ENCODE results near the gene FHOD1. TPM values are rescaled to one million over a fixed set of nuclear protein-coding genes. Genes with fewer than 3 reads are reported as not detected.

Gene FHOD1
- total and polyA plus RNA-seq, 2 of the 4 experiments (the other 2 are of a cell fraction), result 13.8 to 64.0 TPM

- Histone ChIP-seq H3K4me3 (ENCODE audit: insufficient read depth, low read depth, low read length) (peak overlapping the region; percentile 89), H2AFZ (replicated peaks; ENCODE audit: low read length, poor library complexity) (peak overlapping the region; percentile 90), H3K4ac (ENCODE audit: low read depth, low read length) (peak overlapping the region; percentile 46), H2BK20ac (ENCODE audit: low read depth, low read length) (no peak overlapping the region), H4K20me1 (ENCODE audit: insufficient read depth, low read length) (no peaks in the 10 kb centered on the region; the same call in 1 of the 2 replicates), H2BK120ac (ENCODE audit: low read depth, low read length) (no peak overlapping the region), H2BK15ac (ENCODE audit: low read depth, low read length) (peak overlapping the region; percentile 26; the same call in 1 of the 3 replicates), H3K14ac (replicated peaks; ENCODE audit: low read depth, low read length) (peak overlapping the region; percentile 71), H3K4me1 (ENCODE audit: control insufficient read depth, insufficient read depth, low read length) (peaks cover 44% of the 10 kb centered on the region), H4K8ac (ENCODE audit: low read depth in 2 of 2, low read length in 2 of 2) (peak overlapping the region; percentile 38 to 61; a peak in 2 of 4 replicates), H2BK5ac (ENCODE audit: low read depth, low read length, poor library complexity, severe bottlenecking) (peak overlapping the region; percentile 87), H3K23ac (ENCODE audit: low read depth, low read length) (no peak overlapping the region), H3K9me1 (ENCODE audit: insufficient read depth, low read length) (peaks cover 31% of the 10 kb centered on the region), H3K79me1 (ENCODE audit: low read depth in 1 of 2, low read length in 2 of 2) (peaks cover 19 to 68% of the 10 kb centered on the region in 2 experiments; a peak in 3 of 4 replicates), H4K91ac (ENCODE audit: insufficient read depth, low read depth, low read length) (peak overlapping the region; percentile 39), H3K36me3 (ENCODE audit: control insufficient read depth, insufficient read depth, low read length) (no peaks in the 10 kb centered on the region), H3K27ac (ENCODE audit: insufficient read depth, low read length) (peak overlapping the region; percentile 88), H3K9ac (ENCODE audit: low read depth, low read length) (peak overlapping the region; percentile 52), H3K56ac (ENCODE audit: extremely low read depth, insufficient read depth, low read length) (peak overlapping the region; percentile 45; the same call in 1 of the 2 replicates), H2AK5ac (ENCODE audit: low read depth, low read length) (peak overlapping the region; percentile 83), H4K5ac (ENCODE audit: low read depth, low read length) (peak overlapping the region; percentile 17; the same call in 1 of the 2 replicates), H3K4me2 (ENCODE audit: low read depth, low read length) (peak overlapping the region; percentile 69), H2AK9ac (replicated peaks; ENCODE audit: low read depth, low read length, poor library complexity) (peak overlapping the region; percentile 97), H3K27me3 (ENCODE audit: control insufficient read depth, insufficient read depth, low read length) (no peaks in the 10 kb centered on the region), H3K18ac (ENCODE audit: low read depth, low read length) (peak overlapping the region; percentile 7; the same call in 1 of the 2 replicates), H3K9me3 (ENCODE audit: control insufficient read depth, insufficient read depth, low read length) (no peaks in the 10 kb centered on the region)
- CTCF ChIA-PET, result interaction anchor here (0.5 to 1.5 kb wide), 3 partner anchors 14 to 85 kb away, joined by 4 to 5 read pairs (median 4); no protein-coding TSS in a partner anchor
- POLR2A ChIA-PET (ENCODE audit: unreplicated experiment), result interaction anchor here (0.5 to 0.6 kb wide), 3 partner anchors 12 to 103 kb away, joined by 4 to 8 read pairs (median 4); no protein-coding TSS in a partner anchor
- ATAC-seq (ENCODE audit: low read depth), result no peak
- DNase-seq, result no peak
- TF ChIP-seq FOS (IDR thresholded peaks at IDR 0.05; ENCODE audit: low read depth, low read length), result no peak
- no peak; the same call in 1 of the 2 replicates for TF ChIP-seq POLR2A (IDR thresholded peaks at IDR 0.05; ENCODE audit: low read depth, low read length)
- TF ChIP-seq USF2 (IDR thresholded peaks at IDR 0.05; ENCODE audit: low read depth, low read length), result no peak
- intact Hi-C loops (cut with micrococcal nuclease), result loop anchor here (1.0 to 5.0 kb wide), 2 partner anchors 19 to 146 kb away; partner anchors contain the start of genes TMEM208 and TPPP3
- no TSS peak for BruUV-seq (replicated peaks)
- dilution Hi-C loops (cut with HindIII; ENCODE audit: low sequenced_read_pairs, unreplicated experiment), result no loop called here
- 0% methylated on average over 11 of the region's 26 CpGs; no CpG with 5 or more reads in 1 of the 2 experiments for WGBS, 2 experiments (ENCODE audit: extremely low coverage in 2 of 2, insufficient read length in 1 of 2)
- in situ Hi-C loops (cut with MboI; ENCODE audit: low sequenced_read_pairs), result no loop called here
These were observed 507 bp downstream of the FHOD1 start for GRCh38 chr16:67246756-67247191.
